HEK293 (cell line): ENCODE results near the gene CARMIL3.

Experiments
- CTCF ChIA-PET: fragments of 350-600 bp; formaldehyde crosslinking; extraction: SDS; loops from one replicate; lab custom pipeline; 2021; ENCODE audit warnings: antibody characterized with exemption; lab: Yijun Ruan, JAX
- POLR2A ChIA-PET: fragments of 300-600 bp; formaldehyde crosslinking; extraction: SDS; loops from one replicate; lab custom pipeline; 2020; ENCODE audit warnings: antibody characterized with exemption, inconsistent platforms; lab: Yijun Ruan, JAX
- H3K27ac ChIP-seq: fragments of 200-500 bp; sonication (Bioruptor generic); 2 replicates; pipeline ENCODE4 v1.5.1; 2014; ENCODE audit warnings: low read depth, low read length, control low read depth, inconsistent platforms; ENCODE audit errors: extremely low read depth
- H3K36me3 ChIP-seq, 2 experiments: fragments of 200-500 bp in 1 of 2; sonication (Bioruptor generic) in 1 of 2; 1 replicate in 1 of 2; 2 replicates in 1 of 2; pipeline ENCODE4 v1.5.1; 2014 to 2017; ENCODE audit warnings: inconsistent platforms in 2 of 2, low read length in 2 of 2; ENCODE audit not compliant: control insufficient read depth in 2 of 2, insufficient read depth in 1 of 2
- H3K4me1 ChIP-seq: fragments of 200-500 bp; sonication (Bioruptor generic); 2 replicates; pipeline ENCODE4 v1.5.1; 2014; ENCODE audit warnings: mild to moderate bottlenecking, low read length, inconsistent platforms; ENCODE audit not compliant: control insufficient read depth, insufficient read depth
- H3K4me3 ChIP-seq: 2 replicates; pipeline ENCODE4 v1.5.1; 2011; ENCODE audit warnings: low read depth, mild to moderate bottlenecking, control low read depth, low read length, moderate library complexity
- H3K9me3 ChIP-seq: fragments of 200-500 bp; sonication (Bioruptor generic); 2 replicates; pipeline ENCODE4 v1.5.1; 2014; ENCODE audit warnings: low read depth, low read length, inconsistent platforms; ENCODE audit not compliant: control insufficient read depth, insufficient read depth
- BCL11A ChIP-seq: fragments of 450-650 bp; formaldehyde crosslinking; IDR thresholded peaks from 2 replicates; pipeline ENCODE4 v1.5.1; 2016; ENCODE audit warnings: low read depth, missing biosample characterization, missing genetic modification characterization
- HOXA7 ChIP-seq: sonication (generic); formaldehyde crosslinking; IDR thresholded peaks from 2 replicates; pipeline ENCODE4 v1.8.1; 2022; ENCODE audit warnings: missing genetic modification reagents, borderline replicate concordance
- PBX3 ChIP-seq: sonication (generic); formaldehyde crosslinking; IDR thresholded peaks from 2 replicates; pipeline ENCODE4 v1.8.1; 2022; ENCODE audit warnings: mild to moderate bottlenecking, moderate library complexity, missing genetic modification reagents
- SCRT2 ChIP-seq: fragments of 450-650 bp; formaldehyde crosslinking; IDR thresholded peaks from 2 replicates; pipeline ENCODE4 v1.5.1; 2016; ENCODE audit warnings: missing biosample characterization, missing genetic modification characterization
- TRIM28 ChIP-seq: IDR thresholded peaks from 2 replicates; pipeline ENCODE4 v1.6.1; 2011; ENCODE audit warnings: low read length, control low read depth, borderline replicate concordance
- TSHZ1 ChIP-seq: fragments of 450-650 bp; formaldehyde crosslinking; IDR thresholded peaks from 2 replicates; pipeline ENCODE4 v1.5.1; 2016; ENCODE audit warnings: missing biosample characterization, missing genetic modification characterization, borderline replicate concordance
- ZEB2 ChIP-seq: fragments of 450-650 bp; formaldehyde crosslinking; IDR thresholded peaks from 2 replicates; pipeline ENCODE4 v1.5.1; 2016; ENCODE audit warnings: missing biosample characterization, missing genetic modification characterization
- ZFP69B ChIP-seq: fragments of 450-650 bp; formaldehyde crosslinking; IDR thresholded peaks from 2 replicates; pipeline ENCODE4 v1.5.1; 2016; ENCODE audit warnings: missing biosample characterization, missing genetic modification characterization
- ZIC2 ChIP-seq: fragments of 450-650 bp; formaldehyde crosslinking; IDR thresholded peaks from 2 replicates; pipeline ENCODE4 v1.5.1; 2016; ENCODE audit warnings: missing biosample characterization, missing genetic modification characterization
- ZNF112 ChIP-seq: fragments of 450-650 bp; formaldehyde crosslinking; IDR thresholded peaks from 2 replicates; pipeline ENCODE4 v1.5.0; 2017; ENCODE audit warnings: missing biosample characterization, missing genetic modification characterization
- ZNF114 ChIP-seq: fragments of 450-650 bp; formaldehyde crosslinking; IDR thresholded peaks from 2 replicates; pipeline ENCODE4 v1.5.0; 2017; ENCODE audit warnings: missing biosample characterization, missing genetic modification characterization
- ZNF138 ChIP-seq: fragments of 450-650 bp; formaldehyde crosslinking; IDR thresholded peaks from 2 replicates; pipeline ENCODE4 v1.5.1; 2016; ENCODE audit warnings: missing biosample characterization, missing genetic modification characterization, borderline replicate concordance
- ZNF223 ChIP-seq: fragments of 450-650 bp; formaldehyde crosslinking; IDR thresholded peaks from 2 replicates; pipeline ENCODE4 v1.5.1; 2016; ENCODE audit warnings: missing biosample characterization, missing genetic modification characterization
- ZNF24 ChIP-seq: fragments of 450-650 bp; formaldehyde crosslinking; IDR thresholded peaks from 2 replicates; pipeline ENCODE4 v1.5.1; 2016; ENCODE audit warnings: missing biosample characterization, missing genetic modification characterization
- ZNF335 ChIP-seq: fragments of 450-650 bp; formaldehyde crosslinking; conservative IDR thresholded peaks from 2 replicates; pipeline ENCODE4 v1.5.1; 2016; ENCODE audit warnings: missing biosample characterization, missing genetic modification characterization
- ZNF416 ChIP-seq: fragments of 450-650 bp; formaldehyde crosslinking; IDR thresholded peaks from 2 replicates; pipeline ENCODE4 v1.5.1; 2016; ENCODE audit warnings: missing biosample characterization, missing genetic modification characterization
- ZNF423 ChIP-seq: fragments of 450-650 bp; formaldehyde crosslinking; IDR thresholded peaks from 2 replicates; pipeline ENCODE4 v1.5.1; 2016; ENCODE audit warnings: missing biosample characterization, missing genetic modification characterization
- ZNF433 ChIP-seq: fragments of 450-650 bp; formaldehyde crosslinking; IDR thresholded peaks from 2 replicates; pipeline ENCODE4 v1.5.1; 2016; ENCODE audit warnings: missing biosample characterization, missing genetic modification characterization, low read depth
- ZNF48 ChIP-seq: fragments of 450-650 bp; formaldehyde crosslinking; IDR thresholded peaks from 2 replicates; pipeline ENCODE4 v1.5.1; 2016; ENCODE audit warnings: missing biosample characterization, missing genetic modification characterization
- ZNF548 ChIP-seq: fragments of 450-650 bp; formaldehyde crosslinking; IDR thresholded peaks from 2 replicates; pipeline ENCODE4 v1.5.1; 2016; ENCODE audit warnings: missing biosample characterization, missing genetic modification characterization
- ZNF585B ChIP-seq: fragments of 450-650 bp; formaldehyde crosslinking; IDR thresholded peaks from 2 replicates; pipeline ENCODE4 v1.5.1; 2016; ENCODE audit warnings: missing biosample characterization, missing genetic modification characterization
- ZNF596 ChIP-seq: fragments of 450-650 bp; IDR thresholded peaks from 2 replicates; pipeline ENCODE4 v1.5.0; 2018; ENCODE audit warnings: missing biosample characterization, mild to moderate bottlenecking, missing genetic modification characterization, moderate library complexity
- ZNF610 ChIP-seq: fragments of 450-650 bp; formaldehyde crosslinking; IDR thresholded peaks from 2 replicates; pipeline ENCODE4 v1.5.1; 2016; ENCODE audit warnings: missing biosample characterization, missing genetic modification characterization, borderline replicate concordance
- ZNF654 ChIP-seq: fragments of 450-650 bp; formaldehyde crosslinking; IDR thresholded peaks from 2 replicates; pipeline ENCODE4 v1.5.1; 2016; ENCODE audit warnings: low read depth, missing biosample characterization, missing genetic modification characterization
- ZNF670 ChIP-seq: fragments of 450-650 bp; formaldehyde crosslinking; IDR thresholded peaks from 2 replicates; pipeline ENCODE4 v1.5.1; 2016; ENCODE audit warnings: missing biosample characterization, missing genetic modification characterization, low read depth
- TF ChIP-seq, protein P1 (sequence below): fragments of 450-650 bp; formaldehyde crosslinking; IDR thresholded peaks from 2 replicates; pipeline ENCODE4 v1.5.1; 2016; ENCODE audit warnings: missing biosample characterization, missing genetic modification characterization

Gene CARMIL3

GRCh38 chr14:24053548-24054323 lies 1.9 kb downstream of the CARMIL3 start:
- CTCF ChIA-PET = interaction anchor here (0.6 to 3.2 kb wide), 8 partner anchors 37 to 254 kb away, joined by 3 to 12 read pairs (median 4); partner anchors contain the start of genes CIDEB and IRF9
- H3K4me1 ChIP-seq = no peaks in the 10 kb centered on the region
- no peaks in the 10 kb centered on the region for H3K36me3 ChIP-seq
- H3K4me3 ChIP-seq = no peak overlapping the region
- TF ChIP-seq ZFP69B (no peak), ZNF610 (tag by site-specific recombination) (no peak), ZIC2 (no peak), ZNF423 (tag by site-specific recombination) (no peak), BCL11A (no peak), ZNF335 (no peak), ZNF433 (tag by site-specific recombination) (no peak), ZNF416 (tag by site-specific recombination) (no peak), ZNF48 (tag by site-specific recombination) (no peak)
- POLR2A ChIA-PET = no interaction called here
- H3K9me3 ChIP-seq = no peaks in the 10 kb centered on the region
- H3K27ac ChIP-seq = no peak overlapping the region

DNA sequence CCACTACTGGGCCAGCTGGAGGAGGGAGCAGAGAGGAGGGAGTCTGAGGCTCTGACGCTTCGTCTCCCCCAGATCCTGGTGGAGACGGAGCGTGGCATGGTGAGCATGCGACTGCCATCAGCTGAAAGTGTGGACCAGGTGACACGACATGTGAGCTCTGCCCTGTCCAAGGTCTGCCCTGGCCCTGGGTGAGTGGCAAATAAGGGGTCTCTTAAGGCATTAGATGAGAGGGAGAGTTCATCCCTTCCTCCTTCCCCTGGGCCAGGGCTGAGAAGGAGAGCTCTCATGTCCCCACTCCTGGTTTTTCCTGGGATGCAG lies 2.5 kb downstream of the CARMIL3 start:
- ChIA-PET POLR2A (no interaction called here), CTCF (interaction anchor here (0.6 to 1.4 kb wide), 7 partner anchors 36 to 254 kb away, joined by 3 to 5 read pairs (median 3); partner anchors contain the start of genes CIDEB and IRF9)
- TF ChIP-seq ZNF138 (tag by site-specific recombination) (no peak), ZNF223 (tag by site-specific recombination) (no peak), PBX3 (CRISPR knock-in tag) (no peak), ZEB2 (tag by site-specific recombination) (no peak)
- Histone ChIP-seq H3K27ac (no peak overlapping the region), H3K9me3 (no peaks in the 10 kb centered on the region), H3K4me1 (no peaks in the 10 kb centered on the region), H3K36me3 (no peaks in the 10 kb centered on the region), H3K4me3 (no peak overlapping the region)

GRCh38 chr14:24054646-24055045 lies 2.8 kb downstream of the CARMIL3 start:
- POLR2A ChIA-PET = no interaction called here
- CTCF ChIA-PET = interaction anchor here (0.9 to 1.4 kb wide), 6 partner anchors 36 to 253 kb away, joined by 3 to 5 read pairs (median 3); partner anchors contain the start of genes CIDEB and IRF9
- H3K9me3 ChIP-seq = no peaks in the 10 kb centered on the region
- TF ChIP-seq ZNF654 (tag by site-specific recombination) (no peak), ZNF24 (tag by site-specific recombination) (no peak), BCL11A (no peak), TRIM28 (no peak), SCRT2 (tag by site-specific recombination) (no peak), TSHZ1 (no peak), ZNF585B (no peak), HOXA7 (CRISPR knock-in tag) (no peak), ZNF548 (no peak), ZNF596 (tag by site-specific recombination) (no peak), ZNF114 (tag by site-specific recombination) (no peak), ZNF112 (tag by site-specific recombination) (no peak), ZNF670 (tag by site-specific recombination) (no peak)
- TF ChIP-seq, protein P1, sequence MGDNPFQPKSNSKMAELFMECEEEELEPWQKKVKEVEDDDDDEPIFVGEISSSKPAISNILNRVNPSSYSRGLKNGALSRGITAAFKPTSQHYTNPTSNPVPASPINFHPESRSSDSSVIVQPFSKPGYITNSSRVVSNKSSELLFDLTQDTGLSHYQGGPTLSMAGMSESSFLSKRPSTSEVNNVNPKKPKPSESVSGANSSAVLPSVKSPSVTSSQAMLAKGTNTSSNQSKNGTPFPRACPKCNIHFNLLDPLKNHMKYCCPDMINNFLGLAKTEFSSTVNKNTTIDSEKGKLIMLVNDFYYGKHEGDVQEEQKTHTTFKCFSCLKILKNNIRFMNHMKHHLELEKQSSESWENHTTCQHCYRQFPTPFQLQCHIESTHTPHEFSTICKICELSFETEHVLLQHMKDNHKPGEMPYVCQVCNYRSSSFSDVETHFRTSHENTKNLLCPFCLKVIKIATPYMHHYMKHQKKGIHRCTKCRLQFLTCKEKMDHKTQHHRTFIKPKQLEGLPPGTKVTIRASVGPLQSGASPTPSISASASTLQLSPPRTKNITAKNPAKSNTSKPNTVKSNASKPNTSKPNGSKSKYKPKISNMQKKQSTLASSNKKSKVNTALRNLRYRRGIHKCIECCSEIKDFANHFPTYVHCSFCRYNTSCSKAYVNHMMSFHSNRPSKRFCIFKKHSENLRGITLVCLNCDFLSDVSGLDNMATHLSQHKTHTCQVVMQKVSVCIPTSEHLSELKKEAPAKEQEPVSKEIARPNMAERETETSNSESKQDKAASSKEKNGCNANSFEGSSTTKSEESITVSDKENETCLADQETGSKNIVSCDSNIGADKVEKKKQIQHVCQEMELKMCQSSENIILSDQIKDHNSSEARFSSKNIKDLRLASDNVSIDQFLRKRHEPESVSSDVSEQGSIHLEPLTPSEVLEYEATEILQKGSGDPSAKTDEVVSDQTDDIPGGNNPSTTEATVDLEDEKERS = no peak

More at GRCh38 chr14:24054646-24055045, 2.8 kb downstream of the CARMIL3 start:
- H3K36me3 ChIP-seq = no peaks in the 10 kb centered on the region
- H3K4me1 ChIP-seq = no peaks in the 10 kb centered on the region
- no peak overlapping the region for H3K27ac ChIP-seq
- no peak overlapping the region for H3K4me3 ChIP-seq
